CD4-positive, alpha-beta T cell (primary cell): Measurements from ENCODE around the gene ADK. TPM values are rescaled to one million over a fixed set of nuclear protein-coding genes. Genes with fewer than 3 reads are reported as not detected.

Experiments used
- ATAC-seq: fragments of 200-7000 bp; cut with Tn5 transposase; one replicate; pipeline ENCODE4 v1.10.0; 2022; ENCODE audit warnings: mild to moderate bottlenecking; ENCODE audit not compliant: poor library complexity
- CTCF ChIA-PET: fragments of 350-600 bp; sonication (Branson Sonifier 250); formaldehyde crosslinking; loops from one replicate; lab custom pipeline; 2021; ENCODE audit warnings: antibody characterized with exemption, inconsistent platforms; lab: Charles Lee
- POLR2A ChIA-PET: fragments of 350-600 bp; sonication (Branson Sonifier 250); formaldehyde crosslinking; loops from one replicate; lab custom pipeline; 2021; ENCODE audit warnings: antibody characterized with exemption, inconsistent platforms; lab: Charles Lee
- DNase-seq, 14 experiments: peaks; one replicate each; pipeline ENCODE4 v3.0.0-alpha.2; 2013 to 2020; ENCODE audit warnings: mixed read lengths in 2 of 14
- H3K27ac ChIP-seq, 2 donors: one replicate each; pipeline versions ENCODE4 v1.5.1 to v1.7.0; 2013; ENCODE audit warnings: low read length in 2 of 2, low read depth in 1 of 2, mild to moderate bottlenecking in 1 of 2
- H3K27me3 ChIP-seq, 2 experiments: 1 replicate in 1 of 2; 2 replicates in 1 of 2; pipeline versions ENCODE4 v1.6.1 to v1.7.0; 2013; ENCODE audit warnings: low read length in 2 of 2, control low read depth in 1 of 2, mild to moderate bottlenecking in 1 of 2, moderate library complexity in 1 of 2; ENCODE audit not compliant: insufficient read depth in 2 of 2, control insufficient read depth in 1 of 2
- H3K36me3 ChIP-seq: one replicate; pipeline ENCODE4 v1.6.1; 2013; ENCODE audit warnings: low read length, control low read depth; ENCODE audit not compliant: insufficient read depth
- H3K4me1 ChIP-seq: one replicate; pipeline ENCODE4 v1.6.1; 2013; ENCODE audit warnings: low read length, control low read depth; ENCODE audit not compliant: insufficient read depth
- H3K4me3 ChIP-seq: one replicate; pipeline ENCODE4 v1.5.1; 2013; ENCODE audit warnings: mild to moderate bottlenecking, low read length, moderate library complexity
- H3K9me3 ChIP-seq, 2 experiments: 1 replicate in 1 of 2; 2 replicates in 1 of 2; pipeline versions ENCODE4 v1.6.1 to v1.7.0; 2013; ENCODE audit warnings: low read length in 2 of 2, mild to moderate bottlenecking in 2 of 2, control low read depth in 1 of 2, moderate library complexity in 1 of 2; ENCODE audit not compliant: control insufficient read depth in 1 of 2, insufficient read depth in 1 of 2
- H3K27ac Mint-ChIP-seq: one replicate; pipeline ENCODE4 v1.8.0; 2020; ENCODE audit warnings: mixed read lengths
- H3K27me3 Mint-ChIP-seq: one replicate; pipeline ENCODE4 v1.8.0; 2021; ENCODE audit warnings: mixed read lengths
- H3K36me3 Mint-ChIP-seq: one replicate; pipeline ENCODE4 v1.8.0; 2021; ENCODE audit warnings: low read depth, mixed read lengths
- H3K4me1 Mint-ChIP-seq: one replicate; pipeline ENCODE4 v1.8.0; 2021; ENCODE audit warnings: low read depth, mixed read lengths
- H3K4me3 Mint-ChIP-seq: one replicate; pipeline ENCODE4 v1.8.0; 2020; ENCODE audit warnings: mild to moderate bottlenecking, mixed read lengths
- H3K9me3 Mint-ChIP-seq: one replicate; pipeline ENCODE4 v1.8.0; 2020; ENCODE audit warnings: mixed read lengths
- intact Hi-C, 2 experiments: fragments of 100-400 bp; cut with DNase I in 1 of 2; cut with micrococcal nuclease in 1 of 2; formaldehyde crosslinking; loops; one replicate each; pipeline versions ENCODE4 v1.15.1 to v1.9.0; 2023 to 2025; cut with DNase I, micrococcal nuclease
- total RNA-seq, 174 experiments: library from RNA in 2 of 174; stranded (reverse) in 2 of 174; gene quantifications; one replicate each; pipeline ENCODE4 v1.2.3 and lab custom pipeline; 2021 to 2026
- TF ChIP-seq, protein P1 (sequence below): fragments of 200-600 bp; IDR thresholded peaks from one replicate; pipeline ENCODE4 v1.8.0; 2022; ENCODE audit warnings: antibody characterized with exemption, mild to moderate bottlenecking

The ADK gene
- total RNA-seq, 2 experiments from 2014 or later = 15.3 to 17.6 TPM

- H3K9me3 Mint-ChIP-seq = peaks cover 3% of the 10 kb centered on the region
- H3K4me3 Mint-ChIP-seq = no peak overlapping the region
- intact Hi-C loops = no loop called here
- no peak overlapping the region for H3K27ac Mint-ChIP-seq
- Histone ChIP-seq H3K4me3 (no peak overlapping the region), H3K27ac (no peak overlapping the region), H3K27me3 (no peaks in the 10 kb centered on the region), H3K9me3 (peaks cover 0 to 4% of the 10 kb centered on the region in 2 experiments), H3K4me1 (no peaks in the 10 kb centered on the region), H3K36me3 (no peaks in the 10 kb centered on the region)
- CTCF ChIA-PET = no interaction called here
- POLR2A ChIA-PET = no interaction called here
- no peaks in the 10 kb centered on the region for H3K4me1 Mint-ChIP-seq
- H3K27me3 Mint-ChIP-seq = no peaks in the 10 kb centered on the region
- TF ChIP-seq, protein P1, sequence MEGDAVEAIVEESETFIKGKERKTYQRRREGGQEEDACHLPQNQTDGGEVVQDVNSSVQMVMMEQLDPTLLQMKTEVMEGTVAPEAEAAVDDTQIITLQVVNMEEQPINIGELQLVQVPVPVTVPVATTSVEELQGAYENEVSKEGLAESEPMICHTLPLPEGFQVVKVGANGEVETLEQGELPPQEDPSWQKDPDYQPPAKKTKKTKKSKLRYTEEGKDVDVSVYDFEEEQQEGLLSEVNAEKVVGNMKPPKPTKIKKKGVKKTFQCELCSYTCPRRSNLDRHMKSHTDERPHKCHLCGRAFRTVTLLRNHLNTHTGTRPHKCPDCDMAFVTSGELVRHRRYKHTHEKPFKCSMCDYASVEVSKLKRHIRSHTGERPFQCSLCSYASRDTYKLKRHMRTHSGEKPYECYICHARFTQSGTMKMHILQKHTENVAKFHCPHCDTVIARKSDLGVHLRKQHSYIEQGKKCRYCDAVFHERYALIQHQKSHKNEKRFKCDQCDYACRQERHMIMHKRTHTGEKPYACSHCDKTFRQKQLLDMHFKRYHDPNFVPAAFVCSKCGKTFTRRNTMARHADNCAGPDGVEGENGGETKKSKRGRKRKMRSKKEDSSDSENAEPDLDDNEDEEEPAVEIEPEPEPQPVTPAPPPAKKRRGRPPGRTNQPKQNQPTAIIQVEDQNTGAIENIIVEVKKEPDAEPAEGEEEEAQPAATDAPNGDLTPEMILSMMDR = no peak
- peaks cover 41% of the 10 kb centered on the region for H3K36me3 Mint-ChIP-seq
- ATAC-seq (no peak), DNase-seq (no peak)
Observed at GRCh38 chr10:74643596-74643975, 492.6 kb downstream of the ADK start.

DNA sequence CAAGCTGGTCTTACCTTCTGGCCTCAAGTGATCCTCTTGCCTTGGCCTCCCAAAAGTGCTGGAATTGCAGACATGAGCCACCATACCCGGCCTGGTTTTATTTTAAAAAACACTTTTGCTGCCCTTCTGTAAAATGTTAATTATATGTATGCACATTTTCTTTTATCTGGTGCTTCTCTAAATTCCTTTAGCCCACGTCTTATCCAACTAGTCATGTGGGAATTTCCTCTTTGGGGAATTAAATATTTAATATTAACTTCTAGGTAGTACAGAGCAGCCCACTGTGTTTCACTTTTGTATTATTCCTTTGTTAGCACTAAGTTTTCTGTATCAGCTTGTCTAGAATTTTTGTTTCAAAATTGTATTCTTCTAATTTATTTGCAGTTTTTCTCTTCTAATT, 493.7 kb downstream of the ADK start:
- TF ChIP-seq, protein P1 = no peak
- ChIA-PET CTCF (no interaction called here), POLR2A (no interaction called here)
- no peaks in the 10 kb centered on the region for H3K4me1 Mint-ChIP-seq
- intact Hi-C loops = no loop called here
- Histone ChIP-seq H3K36me3 (no peaks in the 10 kb centered on the region), H3K4me3 (no peak overlapping the region), H3K27ac (no peak overlapping the region), H3K27me3 (no peaks in the 10 kb centered on the region), H3K9me3 (peaks cover 0 to 9% of the 10 kb centered on the region in 2 experiments), H3K4me1 (no peaks in the 10 kb centered on the region)
- DNase-seq = no peak
- no peak overlapping the region for H3K27ac Mint-ChIP-seq
- H3K9me3 Mint-ChIP-seq = peaks cover 3% of the 10 kb centered on the region
- ATAC-seq = no peak
- H3K4me3 Mint-ChIP-seq = no peak overlapping the region
- H3K36me3 Mint-ChIP-seq = peaks cover 36% of the 10 kb centered on the region
- H3K27me3 Mint-ChIP-seq = no peaks in the 10 kb centered on the region

DNA sequence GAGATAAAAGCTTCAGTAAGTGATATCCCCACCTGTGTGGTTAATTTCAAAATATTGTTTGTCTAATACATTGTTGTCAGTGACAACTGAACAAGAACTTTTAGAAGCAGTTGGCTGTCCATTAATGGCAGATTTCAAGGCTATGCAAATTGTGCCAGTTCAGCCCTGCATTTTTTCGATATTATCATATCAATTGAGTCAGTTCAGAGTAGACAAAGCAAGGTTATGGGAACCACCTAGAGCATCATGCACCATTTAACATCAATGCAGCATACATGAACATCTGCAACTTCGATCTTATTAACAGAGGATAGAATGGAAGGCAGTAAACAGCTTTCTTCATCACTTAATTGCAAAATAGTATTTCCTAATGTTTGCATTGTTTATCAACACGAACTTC, 494.7 kb downstream of the ADK start:
- CTCF ChIA-PET = interaction anchor here (1.0 kb wide), 1 partner anchor 45 kb away, joined by 3 read pairs; no protein-coding TSS in a partner anchor

More for the DNA sequence above, 494.7 kb downstream of the ADK start:
- POLR2A ChIA-PET = no interaction called here
- H3K9me3 Mint-ChIP-seq = peaks cover 3% of the 10 kb centered on the region
- no peak overlapping the region for H3K4me3 Mint-ChIP-seq
- H3K27me3 ChIP-seq = no peaks in the 10 kb centered on the region
- TF ChIP-seq, protein P1 = no peak
- DNase-seq (no peak), ATAC-seq (no peak)
- H3K36me3 ChIP-seq = no peaks in the 10 kb centered on the region
- H3K4me1 Mint-ChIP-seq = peaks cover 2% of the 10 kb centered on the region
- H3K4me1 ChIP-seq = no peaks in the 10 kb centered on the region
- no peaks in the 10 kb centered on the region for H3K27me3 Mint-ChIP-seq
- no peak overlapping the region for H3K27ac ChIP-seq
- H3K36me3 Mint-ChIP-seq = peaks cover 31% of the 10 kb centered on the region
- H3K4me3 ChIP-seq = no peak overlapping the region
- H3K9me3 ChIP-seq = peaks cover 0 to 9% of the 10 kb centered on the region in 2 experiments
- intact Hi-C loops = no loop called here
- no peak overlapping the region for H3K27ac Mint-ChIP-seq
